HL-60 (cell line): ENCODE data around the gene NR2F2.

Experiments used
- DNase-seq, 2 experiments: peaks; one replicate each; pipeline ENCODE4 v3.0.0-alpha.2; 2010 to 2020; ENCODE audit warnings: low read depth in 1 of 2, low spot score in 1 of 2
- H3K27ac ChIP-seq: fragments of 250-450 bp; sonication (Bioruptor Pico); replicated peaks from 2 replicates; pipeline ENCODE4 v1.5.1; 2020; ENCODE audit warnings: mild to moderate bottlenecking, moderate library complexity
- H3K27me3 ChIP-seq: fragments of 250-450 bp; sonication (Bioruptor Pico); 2 replicates; pipeline ENCODE4 v1.5.1; 2021; ENCODE audit warnings: mild to moderate bottlenecking, moderate library complexity; ENCODE audit not compliant: insufficient read depth, poor library complexity, severe bottlenecking
- H3K4me3 ChIP-seq: replicated peaks from 2 replicates; pipeline ENCODE4 v1.5.1; 2011; ENCODE audit warnings: mild to moderate bottlenecking, control low read depth, low read length; ENCODE audit not compliant: insufficient read depth
- CTCF ChIP-seq: IDR thresholded peaks from one replicate; pipeline ENCODE4 v1.5.1; 2011; ENCODE audit warnings: low read length, control low read depth, inconsistent platforms; ENCODE audit not compliant: insufficient read depth
- GABPA ChIP-seq: IDR thresholded peaks from 2 replicates; pipeline ENCODE4 v1.6.1; 2012; ENCODE audit warnings: low read depth
- POLR2AphosphoS5 ChIP-seq: IDR thresholded peaks from 2 replicates; pipeline ENCODE4 v1.6.1; 2012; ENCODE audit warnings: low read depth
- REST ChIP-seq: IDR thresholded peaks from 2 replicates; pipeline ENCODE4 v1.6.1; 2012; ENCODE audit warnings: low read depth; ENCODE audit not compliant: insufficient replicate concordance
- SPI1 ChIP-seq: IDR thresholded peaks from 2 replicates; pipeline ENCODE4 v1.6.1; 2012; ENCODE audit warnings: low read depth, mild to moderate bottlenecking, borderline replicate concordance

NR2F2 gene

GRCh38 chr15:96304839-96305238 is 25.7 kb upstream of the NR2F2 start:
- Histone ChIP-seq H3K27ac (no peak overlapping the region), H3K4me3 (no peak overlapping the region), H3K27me3 (no peaks in the 10 kb centered on the region)
- no peak for DNase-seq
- TF ChIP-seq POLR2AphosphoS5 (no peak), REST (no peak), GABPA (no peak), CTCF (no peak), SPI1 (no peak)

GRCh38 chr15:96306321-96306720 is 24.2 kb upstream of the NR2F2 start:
- TF ChIP-seq REST (no peak), CTCF (no peak), SPI1 (no peak), POLR2AphosphoS5 (no peak), GABPA (no peak)
- Histone ChIP-seq H3K4me3 (no peak overlapping the region), H3K27me3 (no peaks in the 10 kb centered on the region), H3K27ac (no peak overlapping the region)
- DNase-seq, result no peak

- TF ChIP-seq GABPA (no peak), REST (no peak), SPI1 (no peak), CTCF (no peak), POLR2AphosphoS5 (no peak)
- no peak for DNase-seq
- H3K27ac ChIP-seq, result no peak overlapping the region
- H3K27me3 ChIP-seq, result no peaks in the 10 kb centered on the region
- no peak overlapping the region for H3K4me3 ChIP-seq
These were observed 22.6 kb upstream of the NR2F2 start for GRCh38 chr15:96307856-96308394.
